Glomerular visceral epithelial cell (primary cell): ENCODE measurements around the gene PCYT2.
A peak's percentile ranks its signal among the peaks of the same experiment; 100 is the strongest.

ENCODE experiments used
- DNase-seq: peaks from one replicate; pipeline ENCODE4 v3.0.0-alpha.2; 2016; ENCODE audit errors: extremely low spot score

The PCYT2 gene

DNA sequence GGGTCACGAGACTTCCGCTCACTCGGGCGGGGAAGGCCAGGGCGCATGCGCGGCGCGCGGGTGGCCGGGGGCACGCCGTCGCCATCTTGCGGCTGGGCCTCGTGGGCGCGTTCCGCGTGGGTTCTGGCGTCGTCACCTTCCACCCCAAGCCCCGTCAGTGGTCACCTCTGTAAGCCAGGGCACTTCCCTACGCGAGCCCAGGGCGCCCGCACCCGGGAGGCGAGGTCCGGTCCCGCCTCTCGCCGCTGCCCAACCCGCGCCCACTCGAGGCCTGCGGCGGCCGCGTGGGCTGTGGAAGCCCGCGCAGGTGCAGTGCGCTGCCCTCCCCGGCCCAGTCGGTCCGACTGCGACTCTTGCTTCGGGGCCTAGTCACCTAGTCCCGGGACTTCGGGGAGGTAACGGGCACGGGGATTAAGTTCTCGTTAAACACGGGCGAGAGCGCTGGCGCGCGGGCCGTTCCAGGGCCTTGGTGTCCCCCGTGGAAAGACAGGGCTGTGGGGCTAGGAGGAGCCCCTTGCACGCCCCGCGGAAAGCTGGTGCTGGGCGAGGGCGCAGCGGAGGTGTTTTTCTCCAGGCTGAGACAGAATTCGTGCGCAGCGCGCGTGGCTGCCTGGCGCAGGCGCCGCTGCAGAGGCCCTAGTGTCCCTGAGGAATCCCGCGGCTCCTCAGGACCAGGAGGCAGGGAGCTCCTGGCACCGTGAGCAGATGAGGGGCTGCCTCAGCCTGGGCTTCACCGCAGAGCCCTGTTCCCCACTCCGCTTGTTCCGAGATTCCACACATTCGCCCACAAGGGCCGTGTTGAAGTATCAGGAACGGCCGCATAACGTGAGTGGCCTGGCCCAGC is 39.6 kb downstream of the PCYT2 start:
- DNase-seq, result peak; percentile 92

- DNase-seq, result no peak
These were observed 40.2 kb downstream of the PCYT2 start, which contains the start of gene ARHGDIA for GRCh38 chr17:81870981-81871386. Gene ARHGDIA, minus strand, starts transcription at chr17:81871337. Its CDS starts 1,407 bp downstream, at chr17:81869930.

DNA sequence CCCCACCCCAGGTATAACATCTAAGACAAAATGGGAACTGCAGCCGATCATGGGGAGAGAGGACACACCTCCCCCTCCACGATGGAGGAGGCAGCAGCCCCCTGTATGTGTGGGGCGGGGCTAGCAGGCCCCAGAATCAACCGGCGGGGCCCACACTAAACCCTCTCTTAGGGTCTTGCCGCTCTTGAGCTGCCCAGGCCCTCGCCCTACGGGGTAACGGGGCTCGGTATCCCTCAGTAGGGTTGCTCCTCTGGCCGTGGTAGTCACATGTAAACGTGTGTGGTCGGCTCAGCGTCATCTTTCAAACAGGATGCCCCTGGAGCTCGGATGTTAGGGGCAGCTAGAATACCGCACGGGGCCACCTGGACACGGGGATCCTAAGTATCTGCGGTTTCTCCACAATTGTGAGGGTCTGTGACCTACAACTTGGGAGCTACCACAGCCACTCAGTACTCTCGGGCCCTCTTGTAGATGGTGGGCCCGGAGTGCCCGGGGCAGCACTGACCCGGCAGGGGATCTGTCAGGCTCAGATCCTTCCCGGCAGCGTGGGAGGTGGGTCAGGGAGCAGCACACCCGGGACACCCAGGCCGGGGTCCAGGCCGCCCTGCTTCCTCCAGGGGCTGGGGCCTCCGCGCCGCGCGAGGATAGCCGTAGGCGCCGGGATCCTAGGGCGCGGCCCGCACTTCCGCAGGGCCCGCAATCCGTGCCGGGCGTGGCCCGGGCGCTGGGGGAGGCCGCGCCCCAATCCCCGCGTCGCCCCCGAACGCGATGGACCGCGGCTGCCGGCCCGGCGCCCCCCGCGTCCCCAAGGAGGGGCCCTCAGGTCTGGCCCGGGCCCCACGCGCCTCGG is 40.8 kb downstream of the PCYT2 start:
- peak; percentile 53 for DNase-seq

DNA sequence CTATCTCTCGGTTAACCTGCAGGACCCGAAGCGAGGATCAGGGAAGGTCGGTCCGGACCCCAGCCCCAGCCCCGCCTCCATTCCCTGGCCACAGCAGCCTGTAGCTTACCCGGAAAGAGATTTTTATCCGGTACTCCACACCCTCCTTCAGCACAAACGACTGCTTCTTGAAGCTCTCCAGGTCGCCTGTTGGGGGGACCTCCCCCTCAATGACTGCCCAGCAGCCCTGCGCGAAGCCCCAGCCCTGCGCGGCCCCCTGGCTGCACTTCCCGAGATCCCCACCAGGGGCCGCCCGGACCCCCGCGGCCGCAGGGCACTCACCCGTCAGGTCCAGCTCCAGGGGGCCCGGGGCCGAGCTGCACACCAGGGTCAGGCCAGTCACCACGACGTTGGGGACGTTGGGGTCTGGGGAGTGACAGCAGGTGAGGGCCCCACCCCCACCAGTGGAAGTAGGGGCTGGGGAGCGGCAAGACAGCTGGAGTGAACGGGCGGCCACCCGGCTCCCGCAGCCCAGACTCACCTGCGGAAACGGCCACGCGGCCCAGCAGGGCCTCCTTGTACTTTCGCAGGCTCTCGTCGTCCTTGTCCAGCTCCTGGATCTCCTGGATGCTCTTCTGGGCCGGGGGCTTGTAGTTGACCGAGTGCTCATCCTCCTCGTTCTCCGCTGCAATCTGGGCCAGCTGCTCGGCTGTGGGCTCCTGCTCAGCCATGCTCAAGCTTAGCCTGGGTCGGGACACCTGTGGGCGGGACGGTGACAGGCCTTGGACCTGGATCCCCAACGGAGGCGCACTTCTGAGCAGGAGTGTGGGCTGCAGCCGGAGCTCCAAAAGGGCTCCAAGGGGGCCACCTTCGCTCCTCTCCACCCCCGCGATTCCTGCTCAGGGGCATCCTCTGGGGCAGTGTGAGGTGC is 41.7 kb downstream of the PCYT2 start:
- DNase-seq, result peak; percentile 57

- DNase-seq, result peak; percentile 94
These were observed 42.5 kb downstream of the PCYT2 start for GRCh38 chr17:81868674-81869220.

DNA sequence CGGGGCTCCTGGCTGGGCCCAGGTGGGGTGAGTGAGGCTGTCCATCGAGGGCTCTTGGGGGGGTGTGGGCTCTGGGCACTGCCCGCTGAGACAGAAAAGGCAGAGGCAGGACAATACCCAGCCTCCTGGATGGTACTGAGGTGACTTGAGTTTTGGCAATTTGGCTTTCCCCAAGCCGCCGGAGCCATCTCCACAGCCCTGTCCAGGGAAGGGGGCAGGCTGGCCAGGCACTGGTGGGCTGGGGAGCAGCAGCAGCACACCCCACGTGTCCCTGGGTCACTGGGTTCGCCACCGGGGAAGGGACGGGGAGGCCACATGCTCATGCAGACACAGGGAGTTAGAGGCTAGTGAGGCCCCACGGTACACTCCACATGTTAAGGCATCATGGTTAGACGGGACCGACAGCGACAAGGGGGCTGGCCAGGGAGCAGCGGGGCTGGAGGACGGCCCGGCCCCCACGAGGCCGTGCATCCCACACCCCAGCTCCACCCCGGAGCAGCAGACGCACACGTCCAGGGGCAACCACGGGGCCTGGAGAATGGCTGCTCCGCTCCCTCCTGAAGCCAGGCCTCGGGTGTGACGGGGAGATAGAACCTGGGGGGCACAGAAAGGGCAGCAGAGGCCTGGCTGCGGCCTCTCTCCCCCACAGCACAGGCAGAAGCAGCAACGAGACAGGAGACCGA is 43.1 kb downstream of the PCYT2 start:
- no peak for DNase-seq

GRCh38 chr17:81867170-81867990 is 43.8 kb downstream of the PCYT2 start:
- peak; percentile 39 for DNase-seq

DNA sequence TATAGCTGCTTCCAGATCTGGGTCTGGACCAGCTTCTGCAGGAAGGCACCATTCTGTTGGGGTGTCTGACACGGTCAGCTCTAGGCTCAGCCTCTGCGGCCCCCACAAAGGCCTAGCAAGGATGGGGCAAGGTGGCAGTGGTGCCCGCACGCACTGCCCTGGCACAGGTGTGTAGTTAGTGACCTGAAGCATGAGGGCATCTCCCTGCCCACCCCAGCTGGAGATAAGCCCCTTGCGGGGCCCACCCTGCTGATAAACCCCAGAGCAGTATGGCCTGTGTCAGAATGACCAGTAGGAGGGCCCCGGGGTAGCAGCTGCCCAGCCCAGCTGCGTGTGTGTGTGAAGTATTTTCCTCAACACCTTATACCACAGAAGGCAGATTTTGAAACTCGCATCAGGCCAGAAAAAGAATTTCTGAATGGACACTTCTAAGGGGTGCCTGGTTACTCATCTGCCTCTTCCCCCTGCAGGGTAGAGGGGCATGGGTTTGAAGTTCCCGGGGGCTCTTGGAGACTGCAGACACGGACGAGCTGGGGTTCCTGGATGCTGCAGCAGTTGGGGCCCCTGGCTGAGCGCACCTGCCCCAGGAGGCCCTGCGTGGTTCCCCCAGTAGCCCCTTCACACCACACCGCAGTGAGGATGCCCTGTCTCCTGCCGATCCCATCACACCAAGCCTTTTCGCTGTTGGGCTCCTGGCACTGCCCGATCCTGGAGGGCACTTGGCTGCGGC is 44.6 kb downstream of the PCYT2 start:
- no peak for DNase-seq

- peak; percentile 64 for DNase-seq
These were observed 45.3 kb downstream of the PCYT2 start for GRCh38 chr17:81865733-81866439.

- no peak for DNase-seq
These were observed 45.9 kb downstream of the PCYT2 start for GRCh38 chr17:81865358-81865732.

DNA sequence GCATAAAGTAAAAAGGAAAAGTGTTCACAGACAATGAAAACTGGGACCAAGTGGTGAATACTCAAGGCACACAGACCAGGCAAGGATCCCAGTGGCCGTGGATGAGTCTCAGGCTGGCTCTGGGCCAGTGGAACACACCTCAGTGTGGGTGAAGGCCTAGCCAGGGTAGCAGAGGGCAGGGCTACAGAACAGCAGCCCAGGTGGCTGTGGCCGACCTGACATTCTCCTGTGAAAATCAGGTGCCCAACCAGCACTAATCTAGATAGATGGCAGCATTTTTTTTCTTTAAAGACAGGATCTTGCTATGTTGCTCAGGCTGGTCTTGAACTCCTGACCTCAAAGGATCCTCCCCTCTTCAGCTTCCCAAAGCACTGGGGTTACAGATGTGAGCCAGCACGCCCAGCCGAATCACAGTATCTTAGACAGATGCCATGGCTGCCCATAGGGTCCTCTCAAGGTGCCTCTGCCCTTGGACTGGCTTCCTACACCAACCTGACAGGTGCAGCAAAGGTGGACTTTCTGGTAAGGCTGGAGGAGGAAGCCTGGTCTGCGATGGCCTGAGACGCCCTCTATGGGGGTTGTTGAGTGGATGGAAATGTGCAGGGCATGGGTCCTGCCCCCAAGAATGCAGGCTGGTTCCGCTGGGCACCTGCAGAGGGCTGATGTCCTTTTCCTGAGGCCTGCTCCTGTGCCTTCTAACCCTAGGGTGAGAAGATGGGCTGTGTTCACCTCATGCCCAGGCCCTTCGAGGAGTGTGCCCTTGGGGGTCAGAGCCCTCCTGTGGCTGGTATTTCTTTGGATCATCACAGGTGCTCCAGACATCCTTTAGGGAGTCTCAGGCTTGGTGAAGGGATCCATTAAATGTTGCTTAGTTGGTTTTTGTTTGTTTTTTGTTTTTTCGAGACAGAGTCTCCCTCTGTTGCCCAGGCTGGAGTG is 47.1 kb downstream of the PCYT2 start:
- DNase-seq, result no peak

GRCh38 chr17:81863123-81863675 is 48.0 kb downstream of the PCYT2 start:
- DNase-seq, result no peak

DNA sequence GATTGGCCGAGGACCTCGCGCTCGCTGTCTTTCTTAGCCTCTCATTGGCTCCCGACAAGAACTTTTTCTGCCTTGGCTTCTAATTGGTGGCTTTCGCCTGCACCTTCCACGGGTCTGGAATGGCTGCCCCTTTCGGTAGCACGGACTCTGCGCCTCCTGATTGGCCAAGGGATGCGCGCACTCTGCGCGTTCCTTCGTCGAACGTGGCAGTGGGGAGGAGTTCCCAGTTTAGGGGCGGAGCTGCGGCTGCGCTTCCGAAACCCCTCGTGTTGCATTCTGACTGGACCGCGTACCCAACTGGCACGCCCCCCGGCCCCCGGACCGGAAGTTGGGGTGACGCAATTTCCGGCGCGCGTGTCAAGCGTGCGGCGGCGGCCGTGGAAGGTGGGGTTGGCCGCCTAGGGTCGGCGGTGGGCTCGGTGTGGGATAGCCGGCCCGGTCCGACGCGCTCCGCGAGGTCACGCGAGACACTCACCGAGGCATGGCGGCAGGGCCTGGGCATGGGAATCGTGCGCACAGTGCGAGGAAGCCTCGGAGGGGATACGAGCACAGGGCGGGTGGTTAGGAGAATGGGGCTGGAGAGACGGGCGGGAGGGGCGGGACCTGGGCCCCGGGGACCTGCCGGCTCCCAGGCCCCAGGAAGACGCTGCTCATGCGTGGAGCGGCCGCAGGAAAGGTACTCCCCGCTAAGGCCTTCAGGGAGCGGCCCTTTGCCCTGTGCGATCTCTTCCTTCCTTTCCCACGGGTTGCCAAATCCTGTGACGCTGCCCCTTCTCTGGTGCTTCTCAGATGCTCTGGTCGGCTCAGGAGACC is 50.2 kb downstream of the PCYT2 start:
- DNase-seq, result peak; percentile 100

DNA sequence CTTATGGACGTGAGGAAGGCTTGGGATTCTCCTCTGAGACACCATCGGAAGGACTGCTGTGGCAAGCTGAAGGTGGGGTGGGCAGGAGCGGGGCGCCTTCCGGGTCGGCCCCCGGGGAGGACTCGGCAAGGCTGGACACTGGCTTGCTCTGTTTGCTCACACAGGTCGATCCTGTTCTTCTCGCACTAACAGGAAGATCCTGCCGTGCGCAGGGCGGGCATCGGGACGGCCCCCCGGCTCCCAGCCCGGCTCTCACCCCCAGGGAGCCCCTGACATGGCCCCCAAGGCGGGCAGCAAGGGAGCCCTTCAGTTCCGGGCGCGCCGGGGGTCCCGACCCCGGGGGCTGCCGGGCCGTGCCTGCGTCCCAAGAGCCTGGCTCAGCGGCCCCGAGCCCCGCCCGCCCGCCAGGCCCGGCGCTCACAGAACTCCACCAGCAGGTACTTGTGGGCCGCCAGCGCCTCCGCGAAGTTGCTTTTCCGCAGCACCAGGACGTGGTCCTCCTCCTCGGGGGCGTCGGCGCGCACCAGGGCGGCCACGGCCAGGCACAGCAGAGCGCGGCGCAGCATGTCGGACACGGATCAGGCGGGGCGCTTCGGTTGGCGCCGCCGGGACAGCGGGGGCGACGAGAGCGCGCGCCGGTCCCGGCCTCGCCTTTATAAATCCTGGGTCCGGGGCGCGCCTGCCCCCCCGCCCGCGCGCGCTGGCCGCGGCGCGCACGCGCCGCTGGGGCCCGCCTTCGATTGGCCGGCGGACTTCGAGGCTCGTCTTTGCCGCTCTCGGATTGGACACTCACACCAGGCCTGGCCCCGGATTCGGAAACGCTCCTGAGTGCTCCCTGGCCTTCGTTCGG is 51.1 kb downstream of the PCYT2 start, which contains the start of gene P4HB:
P4HB (minus strand) TSS at position 630 of the 850 bp plus-strand sequence; CDS start at position 566, 64 bp downstream.
- DNase-seq, result no peak
